Kidney (tissue), 14 donors: ENCODE results near the gene DIS3L2. TPM values are rescaled to one million over a fixed set of nuclear protein-coding genes. Genes with fewer than 3 reads are reported as not detected.

ENCODE experiments used
- DNase-seq, 5 donors: peaks; one replicate each; pipeline ENCODE4 v3.0.0-alpha.2; 2013 to 2020
- FAIRE-seq: peaks from 2 replicates; lab custom pipeline; 2012; peaks lifted over from hg19 to GRCh38; lab: Jason Lieb, UNC
- H3K27ac ChIP-seq, 2 donors: one replicate each; pipeline ENCODE4 v1.7.0; 2013; ENCODE audit warnings: low read depth in 2 of 2, low read length in 2 of 2, inconsistent platforms in 1 of 2
- H3K27me3 ChIP-seq: one replicate; pipeline ENCODE4 v1.7.1; 2013; ENCODE audit warnings: low read length, inconsistent platforms; ENCODE audit not compliant: control insufficient read depth, insufficient read depth
- H3K36me3 ChIP-seq, 3 donors: one replicate each; pipeline versions ENCODE4 v1.7.0 to v1.7.1; 2013; ENCODE audit warnings: low read length in 3 of 3, control low read depth in 1 of 3, inconsistent platforms in 1 of 3; ENCODE audit not compliant: insufficient read depth in 3 of 3, control insufficient read depth in 2 of 3
- H3K4me1 ChIP-seq, 3 donors: one replicate each; pipeline versions ENCODE4 v1.7.0 to v1.7.1; 2013; ENCODE audit warnings: low read length in 3 of 3, inconsistent platforms in 1 of 3, low read depth in 1 of 3; ENCODE audit not compliant: control insufficient read depth in 2 of 3, insufficient read depth in 2 of 3
- H3K4me3 ChIP-seq, 3 donors: one replicate each; pipeline versions ENCODE4 v1.7.0 to v1.8.1; 2013; ENCODE audit warnings: low read length in 3 of 3, control low read depth in 1 of 3, inconsistent platforms in 1 of 3
- H3K9ac ChIP-seq, 3 donors: one replicate each; pipeline versions ENCODE4 v1.7.0 to v1.7.1; 2013; ENCODE audit warnings: low read length in 3 of 3, control low read depth in 1 of 3, inconsistent platforms in 1 of 3
- H3K9me3 ChIP-seq, 3 donors: one replicate each; pipeline versions ENCODE4 v1.7.0 to v1.7.1; 2013; ENCODE audit warnings: low read length in 3 of 3, control low read depth in 1 of 3, inconsistent platforms in 1 of 3; ENCODE audit not compliant: control insufficient read depth in 2 of 3, insufficient read depth in 1 of 3
- intact Hi-C: fragments of 100-400 bp; cut with DNase I; formaldehyde crosslinking; loops from one replicate; pipeline ENCODE4 v1.11.1; 2022
- polyA plus RNA-seq: library from polyadenylated mRNA; stranded (reverse); fragments of 350-450 nt; fragmentation: Illumina TruSeq; extraction: RNeasy Lipid Tissue Mini Kit (QIAGEN cat#74804); gene quantifications from one replicate; pipeline ENCODE4 v1.2.3, GENCODE V29; 2014; ENCODE audit warnings: low read depth, low replicate concordance; ENCODE audit not compliant: insufficient read depth
- total RNA-seq: library from RNA; stranded (reverse); fragmentation: NEBNext Ultra II Directional; extraction: Animal tissue kit (Norgen Biotek cat#: 25700); gene quantifications from one replicate; pipeline ENCODE4 v1.2.1, GENCODE V29; 2021
- TF ChIP-seq, protein P1 (sequence below): IDR thresholded peaks from 3 replicates; pipeline ENCODE4 v1.5.1; 2012; ENCODE audit warnings: mild to moderate bottlenecking, moderate library complexity, borderline replicate concordance; ENCODE audit not compliant: insufficient read depth; ENCODE audit errors: extremely low read depth
- donor health status: control.
- donor health status: control.
- donor health status: control.
- donor health status: control.
- donor health status: control.
- donor health status: DM: yes; HTN: yes; CAD: no.
- donor health status: Normal renal cell carcinoma (clear cell type).

The DIS3L2 gene
- total and polyA plus RNA-seq, 2 donors from 2014 or later = 12.3 to 47.7 TPM

DNA sequence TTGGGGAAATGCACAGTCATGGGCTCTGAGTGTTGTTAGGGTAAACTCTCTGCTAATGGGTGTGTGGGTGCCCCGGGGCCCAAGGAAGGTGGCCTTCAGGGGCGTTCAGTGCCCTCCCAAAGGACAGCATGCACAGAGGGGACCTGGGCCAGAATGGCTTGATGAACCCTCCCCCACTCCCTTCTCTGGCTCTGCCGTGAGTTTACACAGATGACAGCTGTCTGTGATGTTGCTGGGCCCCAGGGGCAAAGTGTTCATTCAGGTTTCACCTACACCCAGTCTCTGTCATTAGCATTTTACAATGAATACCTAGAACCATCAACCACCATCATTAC, 38.5 kb upstream of the DIS3L2 start:
- intact Hi-C loops = loop anchor here (10.0 kb wide), 1 partner anchor 402 kb away; no protein-coding TSS in a partner anchor
- Histone ChIP-seq H3K9ac (no peak overlapping the region), H3K4me3 (no peak overlapping the region), H3K36me3 (no peaks in the 10 kb centered on the region), H3K4me1 (peaks cover 0 to 18% (median 0%) of the 10 kb centered on the region in 3 donors), H3K9me3 (no peaks in the 10 kb centered on the region), H3K27ac (no peak overlapping the region), H3K27me3 (peaks cover 23% of the 10 kb centered on the region)
- peak in 1 of 5 donors; percentile 9 for DNase-seq
- TF ChIP-seq, protein P1, sequence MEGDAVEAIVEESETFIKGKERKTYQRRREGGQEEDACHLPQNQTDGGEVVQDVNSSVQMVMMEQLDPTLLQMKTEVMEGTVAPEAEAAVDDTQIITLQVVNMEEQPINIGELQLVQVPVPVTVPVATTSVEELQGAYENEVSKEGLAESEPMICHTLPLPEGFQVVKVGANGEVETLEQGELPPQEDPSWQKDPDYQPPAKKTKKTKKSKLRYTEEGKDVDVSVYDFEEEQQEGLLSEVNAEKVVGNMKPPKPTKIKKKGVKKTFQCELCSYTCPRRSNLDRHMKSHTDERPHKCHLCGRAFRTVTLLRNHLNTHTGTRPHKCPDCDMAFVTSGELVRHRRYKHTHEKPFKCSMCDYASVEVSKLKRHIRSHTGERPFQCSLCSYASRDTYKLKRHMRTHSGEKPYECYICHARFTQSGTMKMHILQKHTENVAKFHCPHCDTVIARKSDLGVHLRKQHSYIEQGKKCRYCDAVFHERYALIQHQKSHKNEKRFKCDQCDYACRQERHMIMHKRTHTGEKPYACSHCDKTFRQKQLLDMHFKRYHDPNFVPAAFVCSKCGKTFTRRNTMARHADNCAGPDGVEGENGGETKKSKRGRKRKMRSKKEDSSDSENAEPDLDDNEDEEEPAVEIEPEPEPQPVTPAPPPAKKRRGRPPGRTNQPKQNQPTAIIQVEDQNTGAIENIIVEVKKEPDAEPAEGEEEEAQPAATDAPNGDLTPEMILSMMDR = no peak
- FAIRE-seq = no peak

DNA sequence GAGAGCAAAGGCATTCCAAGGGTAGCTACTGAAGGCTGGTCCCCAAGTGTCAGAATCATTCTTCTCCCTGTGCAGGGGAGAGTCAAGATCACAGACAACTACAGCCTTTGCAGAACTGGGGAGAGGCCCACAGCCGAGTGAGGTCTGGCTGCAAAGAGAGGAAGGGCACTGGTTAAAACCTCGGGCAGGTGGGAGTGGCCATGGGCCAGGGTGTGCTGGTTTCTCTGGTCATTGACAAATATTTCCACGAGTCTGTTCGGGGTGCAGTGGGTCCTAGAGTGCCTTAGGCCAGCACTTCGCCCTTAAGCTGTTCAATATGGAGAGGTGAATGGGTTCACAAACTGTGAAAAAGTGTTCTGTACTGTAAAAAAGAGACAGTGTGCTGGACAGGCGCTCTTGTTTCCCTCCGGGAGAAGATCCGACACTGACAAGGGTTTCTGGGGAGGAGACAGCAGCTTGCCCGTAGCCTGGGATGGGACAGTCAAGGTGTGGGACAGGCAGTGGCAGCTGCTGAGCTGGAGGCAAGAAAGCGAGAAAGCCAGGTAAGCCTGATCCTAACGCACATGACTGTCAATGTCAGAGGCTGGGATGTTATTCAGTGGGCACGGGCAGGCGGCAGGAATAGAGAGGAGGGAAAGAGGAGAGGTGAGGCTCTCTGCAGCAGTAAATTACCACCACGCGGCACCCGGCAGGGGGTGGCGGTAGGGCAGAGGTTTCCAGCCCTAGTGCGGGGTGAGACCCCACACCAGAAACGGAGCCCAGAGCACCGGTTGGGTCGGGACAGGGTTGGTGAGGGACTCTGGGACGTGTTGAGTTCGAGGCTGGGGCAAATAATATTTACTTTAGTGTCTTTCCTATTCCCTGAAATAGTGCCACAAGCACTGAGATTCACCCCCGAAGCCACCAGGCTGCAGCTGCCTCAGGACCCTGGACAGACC, 37.3 kb upstream of the DIS3L2 start:
- peak in 1 of 5 donors; percentile 71 for DNase-seq

DNA sequence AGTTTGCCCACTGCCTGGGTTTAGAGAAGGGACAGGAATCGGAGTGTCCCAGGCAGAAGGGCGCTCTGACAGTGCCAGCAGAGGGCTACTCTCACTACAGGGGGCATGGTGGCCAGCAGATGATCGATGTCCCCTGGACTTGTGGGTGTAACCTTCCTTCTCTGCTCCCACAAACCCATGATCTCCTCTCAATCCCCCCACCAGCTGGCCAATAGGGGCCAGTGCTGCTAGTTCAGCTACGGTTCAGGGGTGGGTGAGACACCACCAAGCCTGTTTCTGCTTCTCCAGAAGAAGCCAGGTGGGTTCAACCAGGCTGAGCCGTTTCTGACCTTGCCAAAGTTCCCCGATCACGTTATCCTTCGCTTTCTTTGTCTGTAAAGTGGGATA, 36.6 kb upstream of the DIS3L2 start:
- no peak overlapping the region for H3K9ac ChIP-seq
- H3K27ac ChIP-seq = no peak overlapping the region
- TF ChIP-seq, protein P1 = no peak
- peaks cover 28% of the 10 kb centered on the region for H3K27me3 ChIP-seq
- DNase-seq (no peak), FAIRE-seq (no peak)
- H3K36me3 ChIP-seq = no peaks in the 10 kb centered on the region
- no peak overlapping the region for H3K4me3 ChIP-seq
- no peaks in the 10 kb centered on the region for H3K9me3 ChIP-seq
- H3K4me1 ChIP-seq = peaks cover 0 to 18% (median 0%) of the 10 kb centered on the region in 3 donors
- intact Hi-C loops = loop anchor here (10.0 kb wide), 1 partner anchor 400 kb away; no protein-coding TSS in a partner anchor

More for the DNA sequence above, 37.3 kb upstream of the DIS3L2 start:
- Histone ChIP-seq H3K4me3 (no peak overlapping the region), H3K27ac (no peak overlapping the region), H3K9me3 (no peaks in the 10 kb centered on the region), H3K9ac (no peak overlapping the region), H3K4me1 (peaks cover 0 to 18% (median 0%) of the 10 kb centered on the region in 3 donors), H3K36me3 (no peaks in the 10 kb centered on the region), H3K27me3 (peaks cover 28% of the 10 kb centered on the region)
- no peak for FAIRE-seq
- TF ChIP-seq, protein P1 = no peak
- intact Hi-C loops = loop anchor here (10.0 kb wide), 1 partner anchor 401 kb away; no protein-coding TSS in a partner anchor
